HTR-8/SVneo (cell line): ENCODE data around the gene C20orf144.
"Not testable (repeated sequence)": the region's sequence is repeated elsewhere in the genome, so short reads cannot be mapped to it uniquely, and the experiment has no call there.

Experiments used
- DNase-seq: peaks from one replicate; pipeline ENCODE4 v3.0.0; 2011; ENCODE audit warnings: low spot score, mixed read lengths; ENCODE audit not compliant: insufficient read length
- FAIRE-seq: peaks from 2 replicates; lab custom pipeline; 2011; peaks lifted over from hg19 to GRCh38; lab: Jason Lieb, UNC

Gene C20orf144

GRCh38 chr20:33687993-33688937, 26.1 kb downstream of the C20orf144 start:
- FAIRE-seq = no peak

GRCh38 chr20:33688938-33689424, 26.9 kb downstream of the C20orf144 start:
- no peak for FAIRE-seq
- no peak for DNase-seq

More at GRCh38 chr20:33687993-33688937, 26.1 kb downstream of the C20orf144 start:
- DNase-seq = no peak

- DNase-seq (no peak), FAIRE-seq (no peak)
Measured at GRCh38 chr20:33689493-33689892, 27.4 kb downstream of the C20orf144 start.

GRCh38 chr20:33689973-33690372, 27.8 kb downstream of the C20orf144 start:
- no peak for FAIRE-seq

GRCh38 chr20:33693289-33693688, 31.2 kb downstream of the C20orf144 start:
- FAIRE-seq = no peak
- no peak for DNase-seq

More at GRCh38 chr20:33689973-33690372, 27.8 kb downstream of the C20orf144 start:
- DNase-seq = peak; percentile 72

- no peak for FAIRE-seq
- no peak for DNase-seq
Measured at GRCh38 chr20:33693741-33694638, 31.9 kb downstream of the C20orf144 start.

DNA sequence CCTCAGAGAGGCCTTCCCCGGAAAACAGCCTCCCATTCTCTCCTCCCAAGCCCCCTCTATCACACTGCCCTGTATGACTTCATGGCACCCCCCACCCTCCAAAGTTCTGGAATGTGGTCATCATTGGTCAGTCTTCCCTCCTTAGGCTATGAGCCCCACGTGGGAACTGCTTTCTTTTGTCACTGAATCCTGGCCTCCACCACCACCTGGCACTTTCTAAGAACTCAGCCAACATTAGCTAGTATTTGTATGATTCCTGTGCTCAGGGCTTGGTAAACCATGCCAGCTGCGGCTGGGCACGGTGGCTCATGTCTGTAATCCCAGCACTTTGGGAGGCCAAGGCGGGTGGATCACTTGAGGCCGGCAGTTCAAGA, 32.5 kb downstream of the C20orf144 start:
- no peak for FAIRE-seq
- no peak for DNase-seq

DNA sequence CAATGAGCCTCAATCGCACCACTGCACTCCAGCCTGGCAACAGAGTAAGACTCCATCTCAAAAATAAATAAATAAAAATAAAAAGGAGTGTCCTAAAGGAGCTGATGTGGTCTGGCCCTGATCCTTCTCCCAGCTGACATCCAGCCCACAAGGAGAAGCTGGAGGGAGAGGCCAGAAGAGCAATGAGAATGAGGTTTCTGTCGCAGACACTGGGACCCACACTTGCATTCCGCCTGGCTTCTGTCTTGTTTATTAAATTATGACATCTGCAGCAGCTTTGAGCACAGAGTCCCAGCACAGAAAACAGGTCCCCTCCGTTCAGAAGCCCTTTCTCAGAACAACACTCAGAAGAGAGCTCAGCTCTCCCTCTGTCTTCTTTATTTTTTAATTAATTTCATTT, 34.3 kb downstream of the C20orf144 start:
- no peak for FAIRE-seq
- DNase-seq = no peak

- no peak for FAIRE-seq
- DNase-seq = no peak
Measured at GRCh38 chr20:33697129-33697528, 35.0 kb downstream of the C20orf144 start.

DNA sequence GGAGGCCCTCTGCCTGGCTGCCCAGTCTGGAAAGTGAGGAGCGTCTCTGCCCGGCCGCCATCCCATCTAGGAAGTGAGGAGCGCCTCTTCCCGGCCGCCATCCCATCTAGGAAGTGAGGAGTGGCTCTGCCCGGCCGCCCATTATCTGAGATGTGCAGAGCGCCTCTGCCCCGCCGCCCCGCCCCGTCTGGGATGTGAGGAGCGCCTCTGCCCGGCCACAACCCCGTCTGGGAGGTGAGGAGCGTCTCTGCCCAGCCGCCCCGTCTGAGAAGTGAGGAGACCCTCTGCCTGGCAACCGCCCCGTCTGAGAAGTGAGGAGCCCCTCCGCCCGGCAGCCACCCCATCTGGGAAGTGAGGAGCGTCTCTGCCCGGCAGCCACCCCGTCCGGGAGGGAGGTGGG, 36.8 kb downstream of the C20orf144 start:
- DNase-seq, FAIRE-seq: not testable (repeated sequence)

GRCh38 chr20:33700696-33701441, 38.7 kb downstream of the C20orf144 start:
- not testable (repeated sequence) for FAIRE-seq

GRCh38 chr20:33701629-33702450, 39.7 kb downstream of the C20orf144 start:
- FAIRE-seq (no peak), DNase-seq (no peak)

More at GRCh38 chr20:33700696-33701441, 38.7 kb downstream of the C20orf144 start:
- not testable (repeated sequence) for DNase-seq

DNA sequence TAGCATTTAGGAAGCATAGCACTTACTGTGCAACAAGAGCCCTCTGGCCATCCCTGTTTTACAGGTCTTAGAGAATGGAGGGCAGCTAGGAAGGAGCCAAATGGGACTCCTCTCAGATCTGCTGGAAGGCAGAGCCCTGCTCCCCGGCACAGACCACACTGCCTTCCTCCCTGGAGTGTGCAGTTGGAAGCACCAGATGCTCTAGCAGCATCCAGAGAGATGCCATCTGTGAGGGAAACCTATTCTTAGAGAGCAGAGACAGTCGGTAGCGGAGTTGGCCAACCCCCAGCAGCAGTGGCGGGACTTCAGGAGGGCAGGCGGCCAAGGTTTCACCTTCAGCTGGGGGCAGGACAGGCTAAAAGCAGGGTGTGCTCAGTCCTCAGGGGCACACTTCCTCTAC, 40.7 kb downstream of the C20orf144 start:
- DNase-seq (no peak), FAIRE-seq (no peak)

- FAIRE-seq (no peak), DNase-seq (no peak)
Measured at GRCh38 chr20:33703498-33704137, 41.5 kb downstream of the C20orf144 start.

DNA sequence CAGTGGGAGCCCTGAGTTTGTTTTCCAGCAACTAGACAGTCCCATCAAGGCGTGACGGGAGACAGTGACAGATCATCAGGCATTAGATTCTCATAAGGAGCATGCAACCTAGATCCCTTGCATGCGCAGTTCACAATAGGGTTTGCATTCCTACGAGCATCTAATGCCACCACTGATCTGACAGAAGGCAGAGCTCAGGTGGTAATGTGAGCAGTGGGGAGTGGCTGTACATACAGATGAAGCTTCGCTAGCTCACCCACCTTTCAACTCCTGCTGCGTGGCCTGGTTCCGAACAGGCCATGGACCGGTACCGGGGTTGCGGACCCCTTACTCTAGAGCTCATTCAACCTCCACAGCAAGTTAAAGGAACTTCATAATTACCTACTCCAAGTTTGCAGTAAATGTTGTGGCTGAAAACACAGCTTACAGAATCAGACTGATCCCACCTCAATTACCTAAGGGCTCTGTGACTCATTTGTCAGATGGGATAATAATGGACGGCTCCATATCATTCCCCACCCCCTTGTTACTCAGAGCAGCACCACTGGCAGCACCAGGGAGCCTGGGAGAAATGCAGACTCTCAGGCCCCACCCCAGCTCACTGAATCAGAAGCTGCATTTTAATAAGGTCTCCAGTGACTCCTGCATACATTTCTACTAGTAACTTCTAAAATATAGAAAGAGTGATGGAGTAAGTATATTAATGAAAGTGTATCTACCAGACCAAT, 42.2 kb downstream of the C20orf144 start:
- DNase-seq (no peak), FAIRE-seq (no peak)

DNA sequence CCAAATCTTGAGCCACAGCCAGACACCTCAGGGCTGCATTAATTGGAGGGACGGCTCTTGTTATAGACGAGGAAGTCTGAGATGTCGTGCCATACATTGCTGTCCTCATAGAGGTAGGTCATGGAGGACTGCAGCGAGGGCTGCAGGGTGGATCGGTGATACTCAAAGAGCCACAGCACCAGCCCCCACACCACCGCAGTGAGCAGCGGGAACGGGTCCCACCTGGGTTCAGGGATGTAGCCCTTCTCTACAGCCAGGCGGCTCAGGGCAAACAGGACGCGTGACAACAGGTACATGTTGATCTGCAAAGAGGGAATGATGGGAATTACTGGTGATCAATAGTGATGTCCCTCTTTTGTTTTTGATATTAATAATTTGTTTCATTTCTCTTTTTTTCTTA, 45.5 kb downstream of the C20orf144 start:
- FAIRE-seq (no peak), DNase-seq (no peak)

DNA sequence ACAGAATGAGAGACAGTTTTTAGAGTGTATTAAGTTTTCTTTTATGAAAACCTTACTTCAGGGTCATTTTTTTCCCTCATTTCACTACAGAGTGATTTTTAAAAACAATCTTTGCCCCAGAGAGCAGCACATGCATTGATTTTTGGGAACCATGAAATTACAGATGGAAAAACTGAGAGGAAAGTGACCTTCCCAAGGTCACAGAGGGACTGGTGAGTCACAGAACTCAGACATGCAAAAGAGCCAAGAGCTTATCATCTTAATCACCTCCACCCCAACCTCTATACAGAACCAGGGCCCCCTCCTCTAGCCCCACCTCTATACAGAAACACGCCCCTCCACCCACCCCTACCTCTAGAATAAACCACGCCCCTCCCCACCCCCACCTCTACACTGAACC, 47.3 kb downstream of the C20orf144 start:
- DNase-seq = no peak
- FAIRE-seq = no peak
